ENCODE results near the gene FBXW10. TPM values are rescaled to one million over a fixed set of nuclear protein-coding genes. Genes with fewer than 3 reads are reported as not detected.
"Not testable (repeated sequence)": the region's sequence is repeated elsewhere in the genome, so short reads cannot be mapped to it uniquely, and the experiment has no call there.

Gene FBXW10
- total RNA-seq, 1 donor from 2014 or later: not detected

DNA sequence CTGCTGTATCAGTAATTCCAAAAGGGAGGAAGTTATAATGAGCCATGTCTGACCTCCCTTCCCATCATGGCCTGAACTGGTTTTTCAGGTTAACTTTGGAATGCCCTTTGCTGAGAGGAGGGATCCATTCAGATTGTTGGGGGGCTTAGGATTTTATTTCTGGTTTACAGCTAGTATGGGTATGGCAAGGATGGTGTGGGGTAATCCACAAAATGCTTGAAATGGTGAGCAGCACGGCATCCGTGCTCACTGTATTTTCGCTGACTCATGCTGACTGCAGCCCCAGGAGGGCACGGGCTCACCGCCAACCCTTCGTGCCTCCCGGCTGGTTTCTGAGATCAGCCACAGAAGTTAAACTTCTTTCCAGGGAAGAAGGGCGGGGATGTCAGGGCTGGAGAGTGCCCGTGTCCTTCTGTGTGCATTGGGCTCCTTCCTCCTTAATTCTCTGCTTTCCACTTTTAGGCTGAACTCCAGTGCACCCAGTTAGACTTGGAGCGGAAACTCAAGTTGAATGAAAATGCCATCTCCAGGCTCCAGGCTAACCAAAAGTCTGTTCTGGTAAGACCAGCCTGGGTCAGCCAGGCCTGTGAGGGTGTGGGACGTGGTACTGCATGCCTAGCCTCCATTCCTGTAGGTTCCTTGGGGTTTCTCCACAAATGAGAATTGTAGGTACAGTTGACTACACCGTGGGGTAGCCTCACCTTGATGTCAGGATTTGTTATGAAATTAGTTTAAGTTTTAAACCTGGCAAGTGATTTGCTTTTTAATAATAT, 21.9 kb upstream of the FBXW10 start:
- H3K36me3 ChIP-seq (ENCODE audit: control insufficient read depth in 3 of 3, insufficient read depth in 3 of 3, low read length in 3 of 3); H3K4me3 ChIP-seq (ENCODE audit: low read length in 3 of 3); H3K4me1 ChIP-seq (ENCODE audit: control insufficient read depth in 3 of 3, insufficient read depth in 3 of 3, low read length in 3 of 3); H3K9ac ChIP-seq (ENCODE audit: low read depth in 1 of 3, low read length in 3 of 3); H3K27me3 ChIP-seq (ENCODE audit: control insufficient read depth in 3 of 3, insufficient read depth in 3 of 3, low read length in 3 of 3); H3K27ac ChIP-seq (ENCODE audit: low read depth, low read length); H3K9me3 ChIP-seq (ENCODE audit: control insufficient read depth in 3 of 3, low read length in 3 of 3): not testable (repeated sequence)

DNA sequence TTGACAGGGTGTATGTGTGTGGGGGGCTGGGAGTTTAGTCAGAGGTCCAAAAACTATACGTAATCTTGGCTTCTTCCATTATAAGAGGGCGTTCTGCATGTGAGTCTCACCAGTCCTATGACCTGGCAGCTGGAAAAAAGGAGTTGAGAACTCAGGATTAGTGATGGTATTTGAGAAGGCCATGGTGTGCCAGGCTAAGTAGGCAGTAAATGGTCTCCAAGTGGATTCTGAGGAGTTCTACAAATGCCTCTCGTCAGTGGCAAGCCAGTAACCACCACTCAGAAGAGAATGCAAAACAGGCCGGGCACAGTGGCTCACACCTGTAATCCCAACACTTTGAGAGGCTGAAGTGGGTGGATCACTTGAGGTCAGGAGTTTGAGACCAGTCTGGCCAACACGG, 21.2 kb upstream of the FBXW10 start:
- H3K9ac ChIP-seq (ENCODE audit: low read depth in 1 of 3, low read length in 3 of 3); H3K36me3 ChIP-seq (ENCODE audit: control insufficient read depth in 3 of 3, insufficient read depth in 3 of 3, low read length in 3 of 3); H3K9me3 ChIP-seq (ENCODE audit: control insufficient read depth in 3 of 3, low read length in 3 of 3); H3K4me1 ChIP-seq (ENCODE audit: control insufficient read depth in 3 of 3, insufficient read depth in 3 of 3, low read length in 3 of 3); H3K27me3 ChIP-seq (ENCODE audit: control insufficient read depth in 3 of 3, insufficient read depth in 3 of 3, low read length in 3 of 3); H3K4me3 ChIP-seq (ENCODE audit: low read length in 3 of 3); H3K27ac ChIP-seq (ENCODE audit: low read depth, low read length): not testable (repeated sequence)

DNA sequence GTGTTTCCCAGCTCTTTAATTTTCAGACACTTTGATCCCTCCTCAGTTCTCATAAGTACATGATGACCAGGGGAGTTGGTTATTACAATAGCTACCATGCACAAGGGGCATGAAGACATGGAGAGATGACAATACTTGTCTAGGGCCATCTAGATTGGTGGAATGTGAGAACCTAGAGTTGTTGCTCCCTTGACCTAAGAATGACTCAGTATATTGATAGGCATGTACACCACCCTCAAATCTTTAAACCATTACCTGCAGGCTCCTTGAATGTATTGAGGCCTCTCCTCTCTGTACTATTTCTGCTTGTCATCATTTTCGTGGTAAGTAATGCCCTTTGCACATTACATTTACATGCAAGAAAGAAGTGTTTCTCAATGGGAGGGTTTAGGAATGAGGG, 20.3 kb upstream of the FBXW10 start:
- not testable (repeated sequence) for H3K4me1 ChIP-seq (ENCODE audit: control insufficient read depth in 3 of 3, insufficient read depth in 3 of 3, low read length in 3 of 3); H3K9ac ChIP-seq (ENCODE audit: low read depth in 1 of 3, low read length in 3 of 3); H3K4me3 ChIP-seq (ENCODE audit: low read length in 3 of 3); H3K27me3 ChIP-seq (ENCODE audit: control insufficient read depth in 3 of 3, insufficient read depth in 3 of 3, low read length in 3 of 3); H3K9me3 ChIP-seq (ENCODE audit: control insufficient read depth in 3 of 3, low read length in 3 of 3); H3K36me3 ChIP-seq (ENCODE audit: control insufficient read depth in 3 of 3, insufficient read depth in 3 of 3, low read length in 3 of 3); H3K27ac ChIP-seq (ENCODE audit: low read depth, low read length)

DNA sequence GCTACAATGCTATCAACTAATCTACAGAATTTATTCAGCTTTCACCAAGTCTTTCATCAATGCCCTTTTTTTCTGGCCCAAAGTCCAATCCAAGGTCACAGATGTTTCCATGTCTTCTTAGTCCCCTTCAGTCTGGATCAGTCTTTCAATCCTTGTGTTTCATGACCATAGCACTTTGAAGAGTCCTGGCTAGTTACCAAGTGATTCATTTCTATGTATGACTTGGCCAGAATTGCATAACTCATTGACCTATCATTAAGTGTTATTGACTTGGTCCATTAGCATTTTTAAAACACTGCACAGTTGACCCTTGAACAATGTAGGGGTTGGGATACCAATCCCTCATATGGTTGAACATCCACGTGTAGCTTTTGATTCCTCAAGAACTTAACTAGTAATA, 11.4 kb upstream of the FBXW10 start:
- H3K4me1 ChIP-seq (ENCODE audit: control insufficient read depth in 3 of 3, insufficient read depth in 3 of 3, low read length in 3 of 3); H3K27ac ChIP-seq (ENCODE audit: low read depth, low read length); H3K9me3 ChIP-seq (ENCODE audit: control insufficient read depth in 3 of 3, low read length in 3 of 3); H3K9ac ChIP-seq (ENCODE audit: low read depth in 1 of 3, low read length in 3 of 3); H3K4me3 ChIP-seq (ENCODE audit: low read length in 3 of 3); H3K27me3 ChIP-seq (ENCODE audit: control insufficient read depth in 3 of 3, insufficient read depth in 3 of 3, low read length in 3 of 3); H3K36me3 ChIP-seq (ENCODE audit: control insufficient read depth in 3 of 3, insufficient read depth in 3 of 3, low read length in 3 of 3): not testable (repeated sequence)

DNA sequence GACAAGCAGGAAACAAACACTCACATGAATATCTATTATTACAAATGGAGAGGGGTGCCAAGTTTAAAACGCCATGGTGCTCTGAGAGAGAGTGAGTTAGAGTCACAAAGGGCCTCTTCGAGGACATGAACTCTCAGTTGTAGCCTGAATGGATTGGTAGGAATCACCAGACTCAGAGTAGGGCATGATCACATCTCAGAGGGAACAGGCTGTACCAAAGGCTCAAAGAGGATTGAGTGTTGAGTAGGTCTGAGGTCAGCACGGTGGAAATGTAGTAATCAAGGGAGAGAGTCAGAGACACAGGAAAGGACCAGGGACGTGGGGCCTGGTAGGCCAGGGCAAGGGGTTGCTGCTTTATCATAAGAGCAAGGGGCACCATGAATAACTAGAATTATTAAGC, 10.5 kb upstream of the FBXW10 start:
- H3K4me1 ChIP-seq (ENCODE audit: control insufficient read depth in 3 of 3, insufficient read depth in 3 of 3, low read length in 3 of 3); H3K27me3 ChIP-seq (ENCODE audit: control insufficient read depth in 3 of 3, insufficient read depth in 3 of 3, low read length in 3 of 3); H3K9me3 ChIP-seq (ENCODE audit: control insufficient read depth in 3 of 3, low read length in 3 of 3); H3K27ac ChIP-seq (ENCODE audit: low read depth, low read length); H3K36me3 ChIP-seq (ENCODE audit: control insufficient read depth in 3 of 3, insufficient read depth in 3 of 3, low read length in 3 of 3); H3K4me3 ChIP-seq (ENCODE audit: low read length in 3 of 3); H3K9ac ChIP-seq (ENCODE audit: low read depth in 1 of 3, low read length in 3 of 3): not testable (repeated sequence)

DNA sequence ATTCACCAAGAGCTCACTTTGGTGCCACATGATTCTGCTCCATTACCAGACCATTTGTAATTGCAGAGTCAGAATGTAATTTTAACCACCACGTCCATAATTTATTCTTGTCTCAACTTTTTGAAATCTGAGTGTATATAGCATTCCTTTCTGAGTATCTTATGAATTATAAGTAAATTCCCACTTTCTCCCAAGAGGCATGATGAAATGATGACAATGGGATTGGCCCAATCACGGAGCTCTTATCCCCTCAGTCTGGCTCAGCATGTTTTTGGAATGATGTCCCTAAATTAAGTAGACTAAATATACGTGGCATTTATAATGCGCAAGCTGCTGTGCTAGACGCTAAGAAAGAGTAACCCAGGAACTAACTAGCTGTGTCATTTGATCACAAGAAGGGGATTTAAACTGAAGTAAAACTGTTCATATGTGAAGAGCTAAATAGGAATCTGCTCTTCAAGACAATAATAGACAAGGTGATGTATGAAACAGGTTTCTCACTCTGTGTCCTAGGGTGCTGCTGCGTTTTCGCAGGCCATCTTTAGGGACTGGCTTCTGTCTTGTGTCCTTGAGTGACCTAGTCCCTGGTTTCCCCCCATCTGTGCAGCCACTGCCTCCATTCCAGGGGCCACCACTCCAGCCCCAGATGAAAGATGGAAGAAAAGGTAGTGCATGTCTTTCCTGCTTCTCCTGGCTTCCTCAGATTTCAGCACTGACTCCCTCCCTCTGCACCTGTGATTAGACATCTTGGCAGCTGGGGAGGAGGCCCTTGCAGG, 4.0 kb upstream of the FBXW10 start:
- H3K4me3 ChIP-seq (ENCODE audit: low read length in 3 of 3); H3K9ac ChIP-seq (ENCODE audit: low read depth in 1 of 3, low read length in 3 of 3); H3K4me1 ChIP-seq (ENCODE audit: control insufficient read depth in 3 of 3, insufficient read depth in 3 of 3, low read length in 3 of 3); H3K27ac ChIP-seq (ENCODE audit: low read depth, low read length); H3K36me3 ChIP-seq (ENCODE audit: control insufficient read depth in 3 of 3, insufficient read depth in 3 of 3, low read length in 3 of 3); H3K27me3 ChIP-seq (ENCODE audit: control insufficient read depth in 3 of 3, insufficient read depth in 3 of 3, low read length in 3 of 3); H3K9me3 ChIP-seq (ENCODE audit: control insufficient read depth in 3 of 3, low read length in 3 of 3): not testable (repeated sequence)

DNA sequence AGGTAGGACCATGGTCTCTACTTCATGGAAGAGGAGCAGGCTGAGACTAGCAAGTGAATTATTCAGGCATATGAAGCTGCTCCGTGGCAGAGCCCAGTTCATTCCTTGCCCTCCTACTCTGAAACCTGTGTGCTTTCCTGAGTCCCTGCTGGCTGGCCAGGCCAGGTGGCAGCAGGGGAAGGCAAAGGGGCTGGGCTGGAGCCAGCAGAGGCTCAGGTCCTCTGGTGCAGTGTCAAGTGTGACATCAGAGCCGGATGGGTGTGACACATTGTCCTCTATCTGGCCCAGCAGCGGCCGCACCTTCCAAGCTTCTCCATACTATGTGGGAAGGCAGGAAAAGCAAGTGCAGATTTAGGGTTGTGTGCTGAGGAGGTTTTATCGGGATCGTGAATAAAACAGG, 2.6 kb upstream of the FBXW10 start:
- not testable (repeated sequence) for H3K9me3 ChIP-seq (ENCODE audit: control insufficient read depth in 3 of 3, low read length in 3 of 3); H3K4me3 ChIP-seq (ENCODE audit: low read length in 3 of 3); H3K36me3 ChIP-seq (ENCODE audit: control insufficient read depth in 3 of 3, insufficient read depth in 3 of 3, low read length in 3 of 3); H3K27me3 ChIP-seq (ENCODE audit: control insufficient read depth in 3 of 3, insufficient read depth in 3 of 3, low read length in 3 of 3); H3K27ac ChIP-seq (ENCODE audit: low read depth, low read length); H3K9ac ChIP-seq (ENCODE audit: low read depth in 1 of 3, low read length in 3 of 3); H3K4me1 ChIP-seq (ENCODE audit: control insufficient read depth in 3 of 3, insufficient read depth in 3 of 3, low read length in 3 of 3)

DNA sequence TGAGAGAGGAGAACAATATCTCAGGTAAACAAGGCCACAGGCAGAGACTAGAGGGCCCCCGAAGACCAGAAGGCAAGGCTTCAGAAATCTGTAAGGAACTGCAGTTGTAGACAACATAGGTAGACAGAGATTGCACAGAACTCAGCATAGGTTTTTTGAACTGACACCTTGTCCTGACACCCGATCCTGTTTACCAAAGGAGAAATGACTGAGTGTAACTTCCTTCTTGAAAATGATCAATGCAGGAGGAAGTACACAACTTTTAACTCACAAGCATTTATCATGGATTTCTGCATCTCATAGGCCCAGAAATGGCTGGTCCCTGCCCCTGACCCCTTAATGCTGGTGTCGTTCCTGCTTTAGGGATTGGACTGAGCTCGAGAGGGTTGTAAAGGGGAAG, 872 bp downstream of the FBXW10 start:
- not testable (repeated sequence) for H3K27me3 ChIP-seq (ENCODE audit: control insufficient read depth in 3 of 3, insufficient read depth in 3 of 3, low read length in 3 of 3); H3K36me3 ChIP-seq (ENCODE audit: control insufficient read depth in 3 of 3, insufficient read depth in 3 of 3, low read length in 3 of 3); H3K4me3 ChIP-seq (ENCODE audit: low read length in 3 of 3); H3K9ac ChIP-seq (ENCODE audit: low read depth in 1 of 3, low read length in 3 of 3); H3K4me1 ChIP-seq (ENCODE audit: control insufficient read depth in 3 of 3, insufficient read depth in 3 of 3, low read length in 3 of 3); H3K9me3 ChIP-seq (ENCODE audit: control insufficient read depth in 3 of 3, low read length in 3 of 3); H3K27ac ChIP-seq (ENCODE audit: low read depth, low read length)

DNA sequence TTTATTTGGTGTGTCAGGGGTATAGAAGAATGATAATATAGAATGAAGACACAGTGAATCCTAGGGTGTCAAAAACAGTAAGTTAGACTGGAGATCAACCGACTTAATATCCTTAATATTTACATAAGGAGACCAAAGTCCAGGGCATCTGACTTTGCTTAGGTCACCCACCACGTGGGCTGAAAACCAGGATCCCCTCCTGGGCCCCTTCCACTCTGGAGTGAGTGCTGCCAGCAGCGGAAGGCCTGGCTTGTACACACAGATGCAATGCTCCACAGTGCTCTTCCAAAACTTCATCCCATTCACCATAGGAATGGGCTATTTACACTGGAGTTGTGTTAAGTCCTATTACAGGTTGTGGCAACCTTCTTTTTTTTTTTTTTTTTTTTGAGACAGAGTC, 2.7 kb downstream of the FBXW10 start:
- H3K27ac ChIP-seq (ENCODE audit: low read depth, low read length); H3K9me3 ChIP-seq (ENCODE audit: control insufficient read depth in 3 of 3, low read length in 3 of 3); H3K4me1 ChIP-seq (ENCODE audit: control insufficient read depth in 3 of 3, insufficient read depth in 3 of 3, low read length in 3 of 3); H3K27me3 ChIP-seq (ENCODE audit: control insufficient read depth in 3 of 3, insufficient read depth in 3 of 3, low read length in 3 of 3); H3K4me3 ChIP-seq (ENCODE audit: low read length in 3 of 3); H3K9ac ChIP-seq (ENCODE audit: low read depth in 1 of 3, low read length in 3 of 3); H3K36me3 ChIP-seq (ENCODE audit: control insufficient read depth in 3 of 3, insufficient read depth in 3 of 3, low read length in 3 of 3): not testable (repeated sequence)

DNA sequence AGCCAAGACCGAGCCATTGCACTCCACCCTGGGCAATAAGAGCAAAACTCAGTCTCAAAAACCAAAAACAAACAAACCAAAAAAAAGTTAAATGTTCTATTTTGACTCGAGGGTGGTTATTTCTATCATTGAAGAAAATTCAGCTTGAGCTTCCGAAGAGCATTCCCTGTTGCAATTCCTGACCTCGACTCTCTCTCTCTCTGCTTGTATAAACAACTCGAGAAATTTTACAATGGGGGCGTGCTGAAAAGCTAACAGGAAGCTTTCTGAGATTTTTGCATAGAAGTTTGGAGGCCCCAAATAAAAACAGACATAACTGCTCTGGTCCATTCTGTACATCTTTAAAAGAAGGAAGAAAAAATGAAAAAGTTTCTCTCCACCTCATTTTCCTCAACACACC, 3.6 kb downstream of the FBXW10 start:
- not testable (repeated sequence) for H3K9ac ChIP-seq (ENCODE audit: low read depth in 1 of 3, low read length in 3 of 3); H3K4me1 ChIP-seq (ENCODE audit: control insufficient read depth in 3 of 3, insufficient read depth in 3 of 3, low read length in 3 of 3); H3K27me3 ChIP-seq (ENCODE audit: control insufficient read depth in 3 of 3, insufficient read depth in 3 of 3, low read length in 3 of 3); H3K36me3 ChIP-seq (ENCODE audit: control insufficient read depth in 3 of 3, insufficient read depth in 3 of 3, low read length in 3 of 3); H3K4me3 ChIP-seq (ENCODE audit: low read length in 3 of 3); H3K27ac ChIP-seq (ENCODE audit: low read depth, low read length); H3K9me3 ChIP-seq (ENCODE audit: control insufficient read depth in 3 of 3, low read length in 3 of 3)
